ENCODE data around the gene EPHA8. TPM values are rescaled to one million over a fixed set of nuclear protein-coding genes. Genes with fewer than 3 reads are reported as not detected.

The EPHA8 gene
- total RNA-seq, 1 donor from 2014 or later, result not detected

DNA sequence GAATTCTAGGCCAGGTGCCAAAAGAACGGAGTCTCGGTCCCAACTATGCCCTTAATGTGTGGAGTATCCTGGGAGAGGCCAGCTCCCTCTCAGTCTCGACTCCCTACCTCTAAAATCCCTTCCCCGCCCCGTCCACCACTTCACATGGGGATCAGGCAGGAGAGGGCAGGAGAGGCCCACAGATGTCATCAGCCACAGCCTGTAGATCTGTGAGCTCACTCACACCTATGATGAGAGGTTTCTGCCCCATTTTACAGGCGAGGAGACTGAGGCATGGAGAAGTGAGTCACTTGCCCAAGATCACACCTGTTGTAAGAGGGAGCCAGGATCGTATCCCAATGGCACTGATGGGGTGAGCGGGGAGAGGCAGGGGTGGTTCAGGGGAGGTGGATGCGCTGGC is 20.4 kb upstream of the EPHA8 start:
- Mint-ChIP-seq H3K9me3 (ENCODE audit: low read depth) (no peaks in the 10 kb centered on the region), H3K27me3 (ENCODE audit: low read depth) (peaks cover 35% of the 10 kb centered on the region)

DNA sequence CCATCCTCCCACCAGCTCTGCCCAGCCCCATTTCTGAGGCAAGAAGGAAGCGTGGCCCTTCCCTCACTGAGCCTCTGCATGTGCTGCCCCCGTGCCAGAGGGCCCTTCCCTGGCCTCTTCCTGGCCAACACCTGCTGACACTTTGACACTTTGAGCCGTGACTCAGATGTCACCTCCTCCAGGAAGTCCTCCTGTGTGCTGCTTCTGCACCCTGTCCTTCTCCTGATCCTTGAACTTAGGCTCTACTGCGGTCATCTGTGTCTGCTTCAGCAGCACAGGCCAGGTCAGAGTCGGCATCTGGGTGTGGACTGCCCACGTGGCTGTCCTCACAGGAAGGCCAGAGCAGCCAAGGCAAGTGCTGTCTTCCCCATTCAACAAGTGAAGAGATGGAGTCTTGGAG is 19.6 kb upstream of the EPHA8 start:
- TF ChIP-seq, protein P1, sequence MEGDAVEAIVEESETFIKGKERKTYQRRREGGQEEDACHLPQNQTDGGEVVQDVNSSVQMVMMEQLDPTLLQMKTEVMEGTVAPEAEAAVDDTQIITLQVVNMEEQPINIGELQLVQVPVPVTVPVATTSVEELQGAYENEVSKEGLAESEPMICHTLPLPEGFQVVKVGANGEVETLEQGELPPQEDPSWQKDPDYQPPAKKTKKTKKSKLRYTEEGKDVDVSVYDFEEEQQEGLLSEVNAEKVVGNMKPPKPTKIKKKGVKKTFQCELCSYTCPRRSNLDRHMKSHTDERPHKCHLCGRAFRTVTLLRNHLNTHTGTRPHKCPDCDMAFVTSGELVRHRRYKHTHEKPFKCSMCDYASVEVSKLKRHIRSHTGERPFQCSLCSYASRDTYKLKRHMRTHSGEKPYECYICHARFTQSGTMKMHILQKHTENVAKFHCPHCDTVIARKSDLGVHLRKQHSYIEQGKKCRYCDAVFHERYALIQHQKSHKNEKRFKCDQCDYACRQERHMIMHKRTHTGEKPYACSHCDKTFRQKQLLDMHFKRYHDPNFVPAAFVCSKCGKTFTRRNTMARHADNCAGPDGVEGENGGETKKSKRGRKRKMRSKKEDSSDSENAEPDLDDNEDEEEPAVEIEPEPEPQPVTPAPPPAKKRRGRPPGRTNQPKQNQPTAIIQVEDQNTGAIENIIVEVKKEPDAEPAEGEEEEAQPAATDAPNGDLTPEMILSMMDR (IDR thresholded peaks at IDR 0.05), result no peak
- Mint-ChIP-seq H3K27ac (ENCODE audit: unreplicated experiment) (no peak overlapping the region), H3K27me3 (ENCODE audit: low read depth) (peaks cover 42% of the 10 kb centered on the region)

More for the DNA sequence above, 20.4 kb upstream of the EPHA8 start:
- TF ChIP-seq, protein P1 (IDR thresholded peaks at IDR 0.05), result no peak
- Mint-ChIP-seq H3K4me1 (ENCODE audit: low read depth) (peaks cover 7% of the 10 kb centered on the region), H3K36me3 (ENCODE audit: low read depth) (peaks cover 2% of the 10 kb centered on the region), H3K27ac (ENCODE audit: unreplicated experiment) (no peak overlapping the region), H3K4me3 (ENCODE audit: unreplicated experiment) (no peak overlapping the region)
- no peak for DNase-seq (ENCODE audit: low spot score)

DNA sequence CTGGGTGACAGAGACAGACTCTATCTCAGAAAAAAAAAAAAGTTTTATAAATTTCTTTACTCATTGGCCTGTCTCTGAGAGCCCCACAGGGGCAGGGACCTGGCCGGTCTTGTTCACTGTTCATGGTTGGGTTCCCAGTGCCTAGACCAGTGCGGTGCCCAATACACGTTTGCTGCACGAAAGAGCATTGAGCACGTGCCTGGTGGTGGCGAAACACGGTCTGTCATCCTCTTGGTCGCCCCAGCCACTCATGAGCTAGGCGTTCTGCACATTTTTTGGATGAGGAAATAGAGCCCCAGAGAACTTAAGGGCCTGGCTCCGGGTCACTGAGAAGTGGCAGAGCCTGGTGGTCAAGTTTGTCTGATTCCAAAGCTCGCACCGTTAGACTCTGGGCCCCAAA is 18.7 kb upstream of the EPHA8 start:
- Mint-ChIP-seq H3K27me3 (ENCODE audit: low read depth) (peaks cover 50% of the 10 kb centered on the region), H3K4me1 (ENCODE audit: low read depth) (peaks cover 7% of the 10 kb centered on the region), H3K9me3 (ENCODE audit: low read depth) (no peaks in the 10 kb centered on the region), H3K36me3 (ENCODE audit: low read depth) (peaks cover 2% of the 10 kb centered on the region), H3K27ac (ENCODE audit: unreplicated experiment) (no peak overlapping the region), H3K4me3 (ENCODE audit: unreplicated experiment) (no peak overlapping the region)
- no peak for DNase-seq (ENCODE audit: low spot score)
- TF ChIP-seq, protein P1 (IDR thresholded peaks at IDR 0.05), result no peak

More for the DNA sequence above, 19.6 kb upstream of the EPHA8 start:
- Mint-ChIP-seq H3K9me3 (ENCODE audit: low read depth) (no peaks in the 10 kb centered on the region), H3K4me3 (ENCODE audit: unreplicated experiment) (no peak overlapping the region), H3K4me1 (ENCODE audit: low read depth) (peaks cover 7% of the 10 kb centered on the region), H3K36me3 (ENCODE audit: low read depth) (peaks cover 2% of the 10 kb centered on the region)
- no peak for DNase-seq (ENCODE audit: low spot score)

DNA sequence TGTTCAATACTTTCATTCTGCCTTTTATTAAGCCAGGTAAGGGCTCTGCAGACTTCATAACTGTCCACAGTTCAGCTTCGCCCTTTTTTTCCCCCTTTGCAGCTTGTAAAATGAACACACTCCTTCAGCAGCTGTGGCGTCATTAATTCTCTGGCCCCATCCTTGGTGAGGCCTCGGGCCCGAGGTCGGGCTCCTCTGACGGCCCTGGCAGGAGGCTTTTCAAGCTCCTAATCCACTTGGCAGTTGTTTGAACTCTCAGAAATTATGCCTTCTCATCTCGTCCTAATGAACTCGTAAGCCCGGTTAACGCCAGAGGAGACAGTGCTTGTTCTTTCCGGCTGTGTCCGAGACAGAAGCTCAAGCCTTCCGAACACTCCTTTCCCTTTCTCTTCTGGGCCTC is 18.1 kb upstream of the EPHA8 start:
- DNase-seq (ENCODE audit: low spot score), result no peak
- H3K9me3 Mint-ChIP-seq (ENCODE audit: low read depth), result no peaks in the 10 kb centered on the region
- H3K27ac Mint-ChIP-seq (ENCODE audit: unreplicated experiment), result no peak overlapping the region
- TF ChIP-seq, protein P1 (IDR thresholded peaks at IDR 0.05), result no peak
- no peak overlapping the region for H3K4me3 Mint-ChIP-seq (ENCODE audit: unreplicated experiment)
- peaks cover 51% of the 10 kb centered on the region for H3K27me3 Mint-ChIP-seq (ENCODE audit: low read depth)
- peaks cover 5% of the 10 kb centered on the region for H3K4me1 Mint-ChIP-seq (ENCODE audit: low read depth)
- H3K36me3 Mint-ChIP-seq (ENCODE audit: low read depth), result peaks cover 2% of the 10 kb centered on the region

DNA sequence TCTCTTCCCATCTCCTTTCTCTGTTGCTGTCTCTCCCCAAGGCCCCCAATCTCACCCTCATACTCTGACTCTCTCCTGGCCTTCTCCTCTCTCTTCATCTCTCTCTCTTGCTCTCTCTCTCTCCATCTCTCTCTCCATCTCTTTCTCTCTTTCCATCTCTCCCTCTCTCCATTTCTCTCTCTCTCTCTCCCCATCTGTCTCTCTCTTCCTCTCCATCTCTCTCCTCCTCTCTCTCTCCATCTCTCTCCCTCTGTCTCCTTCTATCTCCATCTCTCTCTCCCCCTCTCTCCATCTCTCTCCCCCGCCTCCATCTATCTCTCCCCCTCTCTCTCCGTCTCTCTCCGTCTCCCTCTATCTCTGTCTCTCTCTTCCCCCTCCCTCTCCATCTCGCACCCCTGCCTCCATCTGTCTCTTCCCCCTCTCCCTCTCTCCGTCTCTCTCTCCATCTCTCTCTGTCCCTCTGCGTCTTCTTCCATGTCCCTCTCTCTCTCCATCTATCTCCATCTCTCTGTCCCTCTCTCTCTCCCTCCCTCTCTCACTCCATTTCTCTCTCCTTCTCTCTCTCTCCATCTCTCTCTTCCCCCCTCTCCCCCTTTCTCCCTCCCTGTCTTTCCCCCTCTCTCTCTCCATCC is 16.0 kb upstream of the EPHA8 start:
- no peaks in the 10 kb centered on the region for H3K9me3 Mint-ChIP-seq (ENCODE audit: low read depth)

More for the DNA sequence above, 16.0 kb upstream of the EPHA8 start:
- Mint-ChIP-seq H3K4me3 (ENCODE audit: unreplicated experiment) (no peak overlapping the region), H3K27ac (ENCODE audit: unreplicated experiment) (no peak overlapping the region), H3K36me3 (ENCODE audit: low read depth) (peaks cover 2% of the 10 kb centered on the region), H3K4me1 (ENCODE audit: low read depth) (no peaks in the 10 kb centered on the region), H3K27me3 (ENCODE audit: low read depth) (peaks cover 57% of the 10 kb centered on the region)
- DNase-seq (ENCODE audit: low spot score), result no peak
- TF ChIP-seq, protein P1 (IDR thresholded peaks at IDR 0.05), result no peak

Data from chondrocyte (in vitro differentiated cells).